H9 (cell line): Measurements from ENCODE around the gene TEX261. TPM values are rescaled to one million over a fixed set of nuclear protein-coding genes. Genes with fewer than 3 reads are reported as not detected.

Experiments
- DNase-seq: peaks from one replicate; pipeline ENCODE4 v3.0.0-alpha.2; 2017
- H2AFZ ChIP-seq: one replicate; pipeline ENCODE4 v1.6.1; 2013; ENCODE audit warnings: mild to moderate bottlenecking, low read length, control low read depth, moderate library complexity
- H2AK5ac ChIP-seq: 2 replicates; pipeline ENCODE4 v1.6.1; 2013; ENCODE audit warnings: low read length, control low read depth, mixed read lengths; ENCODE audit not compliant: insufficient read length
- H2BK120ac ChIP-seq: one replicate; pipeline ENCODE4 v1.6.1; 2013; ENCODE audit warnings: low read depth, mild to moderate bottlenecking, low read length, control low read depth, inconsistent platforms; ENCODE audit not compliant: poor library complexity, severe bottlenecking
- H2BK12ac ChIP-seq: 2 replicates; pipeline ENCODE4 v1.6.1; 2013; ENCODE audit warnings: low read length, control low read depth, mixed read lengths, low read depth; ENCODE audit not compliant: insufficient read length
- H2BK15ac ChIP-seq: 2 replicates; pipeline ENCODE4 v1.6.1; 2013; ENCODE audit warnings: low read depth, low read length, control low read depth
- H2BK20ac ChIP-seq: one replicate; pipeline ENCODE4 v1.6.1; 2013; ENCODE audit warnings: low read depth, mild to moderate bottlenecking, low read length, control low read depth, inconsistent platforms; ENCODE audit not compliant: poor library complexity, severe bottlenecking
- H2BK5ac ChIP-seq: 2 replicates; pipeline ENCODE4 v1.6.1; 2013; ENCODE audit warnings: low read length, control low read depth, mixed read lengths; ENCODE audit not compliant: insufficient read length
- H3K14ac ChIP-seq: 2 replicates; pipeline ENCODE4 v1.6.1; 2013; ENCODE audit warnings: low read length, control low read depth; ENCODE audit not compliant: insufficient read depth
- H3K18ac ChIP-seq: 2 replicates; pipeline ENCODE4 v1.6.1; 2013; ENCODE audit warnings: low read depth, mild to moderate bottlenecking, mixed read lengths, low read length, control low read depth; ENCODE audit not compliant: insufficient read length
- H3K23ac ChIP-seq: 2 replicates; pipeline ENCODE4 v1.6.1; 2013; ENCODE audit warnings: low read length, control low read depth, mixed read lengths, low read depth; ENCODE audit not compliant: insufficient read length
- H3K23me2 ChIP-seq: 2 replicates; pipeline ENCODE4 v1.6.1; 2013; ENCODE audit warnings: low read depth, mild to moderate bottlenecking, mixed read lengths, low read length, control low read depth; ENCODE audit not compliant: insufficient read length, poor library complexity, severe bottlenecking
- H3K27ac ChIP-seq: 2 replicates; pipeline ENCODE4 v1.5.1; 2013; ENCODE audit warnings: low read length, control low read depth, mixed read lengths, low read depth; ENCODE audit not compliant: insufficient read length
- H3K27me3 ChIP-seq: 2 replicates; pipeline ENCODE4 v1.6.1; 2013; ENCODE audit warnings: low read length, control low read depth, inconsistent platforms; ENCODE audit not compliant: insufficient read depth
- H3K4ac ChIP-seq: 2 replicates; pipeline ENCODE4 v1.6.1; 2013; ENCODE audit warnings: low read depth, mild to moderate bottlenecking, control low read depth, inconsistent platforms, low read length, moderate library complexity
- H3K4me1 ChIP-seq: 2 replicates; pipeline ENCODE4 v1.6.1; 2013; ENCODE audit warnings: low read length, control low read depth, inconsistent platforms; ENCODE audit not compliant: insufficient read depth
- H3K4me2 ChIP-seq: 2 replicates; pipeline ENCODE4 v1.6.1; 2013; ENCODE audit warnings: low read length, control low read depth, mixed read lengths; ENCODE audit not compliant: insufficient read length, insufficient read depth
- H3K56ac ChIP-seq: 2 replicates; pipeline ENCODE4 v1.6.1; 2013; ENCODE audit warnings: low read depth, mild to moderate bottlenecking, mixed read lengths, low read length, control low read depth; ENCODE audit not compliant: insufficient read length
- H3K79me1 ChIP-seq: 2 replicates; pipeline ENCODE4 v1.6.1; 2013; ENCODE audit warnings: low read depth, mild to moderate bottlenecking, moderate library complexity, low read length, control low read depth, inconsistent platforms; ENCODE audit not compliant: insufficient read depth, poor library complexity, severe bottlenecking
- H3K79me2 ChIP-seq: 2 replicates; pipeline ENCODE4 v1.6.1; 2013; ENCODE audit warnings: low read length, control low read depth, inconsistent platforms; ENCODE audit not compliant: insufficient read depth
- H3K9ac ChIP-seq: 2 replicates; pipeline ENCODE4 v1.6.1; 2013; ENCODE audit warnings: low read length, control low read depth, mixed read lengths; ENCODE audit not compliant: insufficient read length; ENCODE audit errors: extremely low read depth
- H3K9me3 ChIP-seq: one replicate; pipeline ENCODE4 v1.6.1; 2013; ENCODE audit warnings: low read depth, low read length, inconsistent platforms; ENCODE audit not compliant: control insufficient read depth
- H3T11ph ChIP-seq: one replicate; pipeline ENCODE4 v1.6.1; 2013; ENCODE audit warnings: mild to moderate bottlenecking, low read length, control low read depth, inconsistent platforms
- H4K20me1 ChIP-seq: one replicate; pipeline ENCODE4 v1.6.1; 2013; ENCODE audit not compliant: control insufficient read depth, insufficient read length, insufficient read depth
- H4K5ac ChIP-seq: 2 replicates; pipeline ENCODE4 v1.6.1; 2013; ENCODE audit warnings: low read depth, mild to moderate bottlenecking, mixed read lengths, low read length, control low read depth; ENCODE audit not compliant: insufficient read length
- H4K8ac ChIP-seq: replicated peaks from 2 replicates; pipeline ENCODE4 v1.6.1; 2013; ENCODE audit warnings: low read length, control low read depth, mixed read lengths, low read depth; ENCODE audit not compliant: insufficient read length
- H4K91ac ChIP-seq: 2 replicates; pipeline ENCODE4 v1.6.1; 2013; ENCODE audit warnings: low read depth, mild to moderate bottlenecking, moderate library complexity, mixed read lengths, low read length, control low read depth; ENCODE audit not compliant: insufficient read length
- H3K27ac Mint-ChIP-seq, 3 experiments: 2 replicates in 2 of 3; 3 replicates in 1 of 3; pipeline ENCODE4 v1.8.0; 2020 to 2021; ENCODE audit warnings: mixed read lengths in 3 of 3, mild to moderate bottlenecking in 1 of 3, moderate library complexity in 1 of 3
- H3K27me3 Mint-ChIP-seq: 2 replicates; pipeline ENCODE4 v1.8.0; 2021; ENCODE audit warnings: low read depth, mild to moderate bottlenecking, moderate library complexity, mixed read lengths
- H3K36me3 Mint-ChIP-seq, 3 experiments: 2 replicates in 2 of 3; 3 replicates in 1 of 3; pipeline ENCODE4 v1.8.0; 2020 to 2021; ENCODE audit warnings: low read depth in 3 of 3, mixed read lengths in 3 of 3; ENCODE audit not compliant: insufficient read depth in 1 of 3
- H3K4me1 Mint-ChIP-seq, 2 experiments: 2 replicates each; pipeline ENCODE4 v1.8.0; 2020; ENCODE audit warnings: mixed read lengths in 2 of 2
- H3K4me3 Mint-ChIP-seq, 2 experiments: 2 replicates in 1 of 2; 3 replicates in 1 of 2; pipeline ENCODE4 v1.8.0; 2020 to 2021; ENCODE audit warnings: mild to moderate bottlenecking in 2 of 2, mixed read lengths in 2 of 2, moderate library complexity in 1 of 2
- H3K9me3 Mint-ChIP-seq, 2 experiments: 2 replicates in 1 of 2; 3 replicates in 1 of 2; pipeline ENCODE4 v1.8.0; 2020; ENCODE audit warnings: mild to moderate bottlenecking in 2 of 2, mixed read lengths in 2 of 2, moderate library complexity in 1 of 2
- WGBS: extraction: QIAGEN DNeasy Blood & Tissue Kit; methylation state at CpG from one replicate; pipeline ENCODE4 v1.1.7; 2013; ENCODE audit warnings: missing lambda C conversion rate, low lambda C conversion rate, mixed read lengths; ENCODE audit not compliant: insufficient read length; ENCODE audit errors: extremely low coverage; 5-methylcytosine and 5-hydroxymethylcytosine counted together
- total RNA-seq: library from RNA; stranded (reverse); gene quantifications from 2 replicates; pipeline ENCODE4 v1.2.1, GENCODE V29; 2021
- TF ChIP-seq, protein P1 (sequence below): fragments of 200-600 bp; sonication (generic); conservative IDR thresholded peaks from 3 replicates; pipeline ENCODE4 v1.8.0; 2021; ENCODE audit warnings: antibody characterized with exemption, mild to moderate bottlenecking

TEX261 gene
- total RNA-seq, 1 experiment from 2014 or later: 19.2 TPM

DNA sequence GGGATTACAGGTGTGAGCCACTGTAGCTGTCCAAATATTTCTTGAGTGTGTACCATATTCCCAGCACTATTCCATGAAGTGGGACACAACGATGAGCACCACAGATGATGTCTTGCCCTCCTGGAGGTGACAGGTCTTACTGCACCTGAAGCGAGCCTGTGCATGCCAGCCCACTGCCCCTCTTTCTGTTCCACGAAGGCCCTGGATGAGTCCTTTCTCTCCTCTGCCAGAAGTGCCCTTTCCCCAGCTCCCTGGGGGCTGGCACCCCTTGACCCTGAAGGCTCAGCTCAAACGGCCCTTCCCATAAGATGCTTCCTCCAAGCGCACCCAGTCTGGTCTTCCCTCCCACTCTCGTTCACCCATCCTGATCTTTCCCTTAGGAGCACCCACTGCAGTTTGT, 53.5 kb downstream of the TEX261 start:
- H2BK5ac ChIP-seq: no peak overlapping the region
- H3K4me2 ChIP-seq: no peak overlapping the region
- Mint-ChIP-seq H3K4me1 (peaks cover 38 to 58% of the 10 kb centered on the region in 2 experiments), H3K27me3 (peaks cover 85% of the 10 kb centered on the region), H3K4me3 (no peak overlapping the region), H3K36me3 (no peaks in the 10 kb centered on the region; a peak in 2 of 7 replicates), H3K9me3 (no peaks in the 10 kb centered on the region; a peak in 2 of 5 replicates), H3K27ac (no peak overlapping the region; a peak in 1 of 7 replicates)
- no peak overlapping the region for H4K91ac ChIP-seq
- H2BK12ac ChIP-seq: no peak overlapping the region
- no peak overlapping the region for H2BK15ac ChIP-seq
- no peak overlapping the region for H3K4ac ChIP-seq
- no peak overlapping the region for H3K23ac ChIP-seq
- H3K14ac ChIP-seq: no peak overlapping the region
- H2BK120ac ChIP-seq: no peak overlapping the region
- no peaks in the 10 kb centered on the region for H4K20me1 ChIP-seq
- no peak overlapping the region for H3K9ac ChIP-seq
- H3K18ac ChIP-seq: no peak overlapping the region
- no peak overlapping the region for H3K56ac ChIP-seq
- WGBS: no CpG with 5 or more reads among the region's 6 CpGs
- no peak overlapping the region for H3K27ac ChIP-seq
- H2AFZ ChIP-seq: no peak overlapping the region
- peaks cover 9% of the 10 kb centered on the region; the same call in 1 of the 2 replicates for H3K27me3 ChIP-seq
- TF ChIP-seq, protein P1, sequence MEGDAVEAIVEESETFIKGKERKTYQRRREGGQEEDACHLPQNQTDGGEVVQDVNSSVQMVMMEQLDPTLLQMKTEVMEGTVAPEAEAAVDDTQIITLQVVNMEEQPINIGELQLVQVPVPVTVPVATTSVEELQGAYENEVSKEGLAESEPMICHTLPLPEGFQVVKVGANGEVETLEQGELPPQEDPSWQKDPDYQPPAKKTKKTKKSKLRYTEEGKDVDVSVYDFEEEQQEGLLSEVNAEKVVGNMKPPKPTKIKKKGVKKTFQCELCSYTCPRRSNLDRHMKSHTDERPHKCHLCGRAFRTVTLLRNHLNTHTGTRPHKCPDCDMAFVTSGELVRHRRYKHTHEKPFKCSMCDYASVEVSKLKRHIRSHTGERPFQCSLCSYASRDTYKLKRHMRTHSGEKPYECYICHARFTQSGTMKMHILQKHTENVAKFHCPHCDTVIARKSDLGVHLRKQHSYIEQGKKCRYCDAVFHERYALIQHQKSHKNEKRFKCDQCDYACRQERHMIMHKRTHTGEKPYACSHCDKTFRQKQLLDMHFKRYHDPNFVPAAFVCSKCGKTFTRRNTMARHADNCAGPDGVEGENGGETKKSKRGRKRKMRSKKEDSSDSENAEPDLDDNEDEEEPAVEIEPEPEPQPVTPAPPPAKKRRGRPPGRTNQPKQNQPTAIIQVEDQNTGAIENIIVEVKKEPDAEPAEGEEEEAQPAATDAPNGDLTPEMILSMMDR: peak; percentile 28; the same call in 1 of the 3 replicates
- no peak overlapping the region for H4K5ac ChIP-seq
- no peak overlapping the region for H3T11ph ChIP-seq
- no peaks in the 10 kb centered on the region for H3K9me3 ChIP-seq
- no peak overlapping the region for H2AK5ac ChIP-seq
- H3K79me1 ChIP-seq: no peaks in the 10 kb centered on the region
- DNase-seq: peak; percentile 28
- H2BK20ac ChIP-seq: no peak overlapping the region
- H3K4me1 ChIP-seq: peaks cover 7% of the 10 kb centered on the region; the same call in 1 of the 2 replicates
- H3K23me2 ChIP-seq: peaks cover 4% of the 10 kb centered on the region
- no peak overlapping the region for H4K8ac ChIP-seq
- H3K79me2 ChIP-seq: no peaks in the 10 kb centered on the region
